LNCaP clone FGC (cell line): ENCODE results near the gene H3-3A.

Experiments used
- DNase-seq: peaks from one replicate; pipeline ENCODE4 v3.0.0-alpha.2; 2011; ENCODE audit warnings: low read depth
- H3K4me3 ChIP-seq: 2 replicates; pipeline ENCODE4 v1.5.1; 2011; ENCODE audit warnings: mild to moderate bottlenecking, low read depth, low read length, control low read depth
- CTCF ChIP-seq: IDR thresholded peaks from 2 replicates; pipeline ENCODE4 v1.5.1; 2012; ENCODE audit warnings: mild to moderate bottlenecking; ENCODE audit not compliant: control insufficient read depth, insufficient read depth; ENCODE audit errors: extremely low read depth

Gene H3-3A

GRCh38 chr1:226094451-226094850 lies 31.9 kb downstream of the H3-3A start:
- DNase-seq: no peak
- no peak for TF ChIP-seq CTCF
- no peak overlapping the region for H3K4me3 ChIP-seq

GRCh38 chr1:226095286-226095685 lies 32.8 kb downstream of the H3-3A start:
- no peak for DNase-seq
- TF ChIP-seq CTCF: no peak
- H3K4me3 ChIP-seq: no peak overlapping the region

- DNase-seq: no peak
- TF ChIP-seq CTCF: no peak
- H3K4me3 ChIP-seq: no peak overlapping the region
Measured at GRCh38 chr1:226097866-226098625, 35.5 kb downstream of the H3-3A start.

- no peak overlapping the region for H3K4me3 ChIP-seq
- no peak for DNase-seq
- TF ChIP-seq CTCF: no peak
Measured at GRCh38 chr1:226098870-226099835, 36.6 kb downstream of the H3-3A start.

GRCh38 chr1:226100436-226101391 lies 38.2 kb downstream of the H3-3A start:
- DNase-seq: no peak
- H3K4me3 ChIP-seq: no peak overlapping the region; the same call in 1 of the 2 replicates
- no peak for TF ChIP-seq CTCF

- DNase-seq: no peak
- TF ChIP-seq CTCF: no peak
- no peak overlapping the region for H3K4me3 ChIP-seq
Measured at GRCh38 chr1:226104671-226105121, 42.2 kb downstream of the H3-3A start.
